Ascending aorta (tissue), 2 donors: ENCODE measurements around the gene GAB2. TPM values are rescaled to one million over a fixed set of nuclear protein-coding genes. Genes with fewer than 3 reads are reported as not detected.

ENCODE experiments used
- DNase-seq, 2 donors: peaks; one replicate each; pipeline ENCODE4 v3.0.0-alpha.2; 2019; ENCODE audit warnings: low spot score in 2 of 2
- H3K27ac ChIP-seq, 2 donors: fragments of 200-600 bp; sonication (generic); one replicate each; pipeline ENCODE4 v1.5.1; 2016 to 2017; ENCODE audit warnings: mild to moderate bottlenecking in 1 of 2
- H3K27me3 ChIP-seq: fragments of 200-600 bp; sonication (generic); one replicate; pipeline ENCODE4 v1.5.1; 2017
- H3K36me3 ChIP-seq, 2 donors: fragments of 200-600 bp; sonication (generic); one replicate each; pipeline ENCODE4 v1.5.1; 2016
- H3K4me1 ChIP-seq, 2 donors: fragments of 200-600 bp; sonication (generic); one replicate each; pipeline ENCODE4 v1.5.1; 2016 to 2017; ENCODE audit warnings: mild to moderate bottlenecking in 1 of 2
- H3K4me3 ChIP-seq, 2 donors: fragments of 200-600 bp; sonication (generic); one replicate each; pipeline ENCODE4 v1.5.1; 2016 to 2017; ENCODE audit warnings: mild to moderate bottlenecking in 1 of 2
- H3K9me3 ChIP-seq, 2 donors: fragments of 200-600 bp; sonication (generic); one replicate each; pipeline ENCODE4 v1.5.1; 2016
- intact Hi-C: fragments of 100-400 bp; cut with DNase I; formaldehyde crosslinking; loops from one replicate; pipeline ENCODE4 v1.15.1; 2023
- total RNA-seq: library from RNA; depleted of rRNA; stranded (reverse); fragments of >200 nt; gene quantifications from one replicate; pipeline ENCODE4 v1.1.0, GENCODE V29; 2016
- TF ChIP-seq, protein P1 (sequence below), 3 experiments: fragments of 200-600 bp in 2 of 3; fragments of 450-650 bp in 1 of 3; sonication (generic) in 2 of 3; IDR thresholded peaks; one replicate each; pipeline ENCODE4 v1.5.1; 2016 to 2019; ENCODE audit warnings: antibody characterized with exemption in 3 of 3, mild to moderate bottlenecking in 1 of 3, moderate library complexity in 1 of 3

Gene GAB2
- total RNA-seq, 1 donor from 2014 or later: 21.6 TPM

DNA sequence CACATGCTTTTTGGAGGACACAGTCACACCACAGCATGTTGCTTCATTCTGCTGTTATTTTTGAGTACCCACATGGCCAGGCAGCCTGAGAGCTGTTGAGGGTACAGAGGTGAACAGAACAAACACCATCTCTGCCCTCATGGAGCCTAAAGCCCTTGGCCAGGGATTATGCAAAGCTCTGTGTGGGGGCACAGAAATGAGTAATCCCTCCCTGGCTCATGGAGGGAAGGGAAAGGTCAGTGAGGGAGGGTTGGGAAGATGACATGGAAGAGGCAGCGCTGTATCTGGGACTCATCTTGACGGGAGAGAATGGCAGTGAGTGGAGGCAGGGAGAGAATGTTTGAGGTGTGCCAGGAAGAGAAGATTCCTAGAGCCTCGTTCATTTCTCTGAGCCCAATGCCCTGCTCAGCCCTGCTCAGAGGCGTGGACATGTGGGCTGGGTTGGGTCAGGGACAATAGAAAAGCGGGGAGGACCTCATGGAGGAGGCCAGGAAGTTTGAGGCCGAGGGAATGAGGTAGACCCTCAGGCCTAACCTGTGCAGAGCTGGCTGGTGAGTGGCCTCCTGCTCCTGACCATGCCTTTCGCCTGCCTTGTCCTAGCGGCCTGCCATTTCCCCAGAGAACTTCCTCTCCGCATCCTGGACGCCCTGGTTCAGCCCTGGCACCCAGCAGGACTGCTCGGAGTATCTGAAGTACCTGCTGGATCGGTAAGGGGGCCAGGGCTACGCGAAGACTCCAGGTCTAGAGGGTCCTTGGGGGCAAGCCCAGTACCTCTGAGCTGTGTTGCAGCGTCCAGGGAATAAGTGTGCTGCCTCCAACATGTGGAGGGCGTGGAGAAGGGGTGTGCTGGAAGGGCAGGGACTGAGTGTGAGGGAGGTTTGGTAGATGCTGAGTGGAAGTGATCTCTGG is 209.1 kb downstream of the GAB2 start:
- intact Hi-C loops: no loop called here
- no peak for DNase-seq
- H3K9me3 ChIP-seq: no peaks in the 10 kb centered on the region
- peaks cover 52 to 72% of the 10 kb centered on the region in 2 donors for H3K36me3 ChIP-seq
- peak overlapping the region in 1 of 2 donors; percentile 34 for H3K27ac ChIP-seq
- H3K27me3 ChIP-seq: no peaks in the 10 kb centered on the region
- H3K4me3 ChIP-seq: no peak overlapping the region
- TF ChIP-seq, protein P1, sequence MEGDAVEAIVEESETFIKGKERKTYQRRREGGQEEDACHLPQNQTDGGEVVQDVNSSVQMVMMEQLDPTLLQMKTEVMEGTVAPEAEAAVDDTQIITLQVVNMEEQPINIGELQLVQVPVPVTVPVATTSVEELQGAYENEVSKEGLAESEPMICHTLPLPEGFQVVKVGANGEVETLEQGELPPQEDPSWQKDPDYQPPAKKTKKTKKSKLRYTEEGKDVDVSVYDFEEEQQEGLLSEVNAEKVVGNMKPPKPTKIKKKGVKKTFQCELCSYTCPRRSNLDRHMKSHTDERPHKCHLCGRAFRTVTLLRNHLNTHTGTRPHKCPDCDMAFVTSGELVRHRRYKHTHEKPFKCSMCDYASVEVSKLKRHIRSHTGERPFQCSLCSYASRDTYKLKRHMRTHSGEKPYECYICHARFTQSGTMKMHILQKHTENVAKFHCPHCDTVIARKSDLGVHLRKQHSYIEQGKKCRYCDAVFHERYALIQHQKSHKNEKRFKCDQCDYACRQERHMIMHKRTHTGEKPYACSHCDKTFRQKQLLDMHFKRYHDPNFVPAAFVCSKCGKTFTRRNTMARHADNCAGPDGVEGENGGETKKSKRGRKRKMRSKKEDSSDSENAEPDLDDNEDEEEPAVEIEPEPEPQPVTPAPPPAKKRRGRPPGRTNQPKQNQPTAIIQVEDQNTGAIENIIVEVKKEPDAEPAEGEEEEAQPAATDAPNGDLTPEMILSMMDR (IDR thresholded peaks at IDR 0.05): no peak
- no peaks in the 10 kb centered on the region for H3K4me1 ChIP-seq

DNA sequence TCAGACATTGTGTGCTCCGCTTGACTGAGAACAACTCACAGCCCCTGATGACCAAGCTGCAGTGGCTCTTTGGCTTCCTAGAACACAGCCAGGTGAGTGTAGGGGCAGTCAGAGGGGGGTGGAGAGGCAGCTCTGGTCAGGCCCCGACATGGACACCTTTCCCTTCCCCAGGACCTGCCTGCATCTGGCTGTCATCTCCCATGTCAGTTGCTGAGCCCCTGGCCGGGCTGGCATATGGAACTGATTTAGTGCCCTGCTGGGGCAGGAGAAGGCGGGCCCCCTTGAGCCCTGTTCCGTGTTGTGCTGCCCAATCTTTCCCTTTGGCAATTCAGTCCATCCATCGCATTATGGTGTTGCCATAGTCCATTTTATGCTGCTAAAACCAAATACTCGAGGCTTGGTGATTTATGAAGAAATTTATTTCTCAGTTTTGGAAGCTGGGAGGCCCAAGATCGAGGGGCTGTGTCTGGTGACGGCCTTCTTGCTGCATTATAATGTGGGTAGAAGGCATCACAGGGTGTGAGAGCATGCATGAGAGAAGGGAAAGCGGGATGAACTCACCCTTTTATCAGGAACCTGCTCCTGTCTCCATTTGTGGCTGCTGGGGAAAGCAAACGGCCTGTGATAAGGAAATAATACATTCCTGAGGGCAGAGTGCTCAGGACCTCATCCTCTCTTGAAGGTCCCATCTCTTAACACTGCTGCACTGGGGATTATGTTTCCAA is 209.9 kb downstream of the GAB2 start:
- peaks cover 52 to 76% of the 10 kb centered on the region in 2 donors for H3K36me3 ChIP-seq
- no peaks in the 10 kb centered on the region for H3K9me3 ChIP-seq
- TF ChIP-seq, protein P1 (IDR thresholded peaks at IDR 0.05): no peak
- no peaks in the 10 kb centered on the region for H3K27me3 ChIP-seq
- H3K4me3 ChIP-seq: no peak overlapping the region
- H3K27ac ChIP-seq: peak overlapping the region; percentile 6 to 34
- no peak for DNase-seq
- H3K4me1 ChIP-seq: no peaks in the 10 kb centered on the region
- intact Hi-C loops: no loop called here

DNA sequence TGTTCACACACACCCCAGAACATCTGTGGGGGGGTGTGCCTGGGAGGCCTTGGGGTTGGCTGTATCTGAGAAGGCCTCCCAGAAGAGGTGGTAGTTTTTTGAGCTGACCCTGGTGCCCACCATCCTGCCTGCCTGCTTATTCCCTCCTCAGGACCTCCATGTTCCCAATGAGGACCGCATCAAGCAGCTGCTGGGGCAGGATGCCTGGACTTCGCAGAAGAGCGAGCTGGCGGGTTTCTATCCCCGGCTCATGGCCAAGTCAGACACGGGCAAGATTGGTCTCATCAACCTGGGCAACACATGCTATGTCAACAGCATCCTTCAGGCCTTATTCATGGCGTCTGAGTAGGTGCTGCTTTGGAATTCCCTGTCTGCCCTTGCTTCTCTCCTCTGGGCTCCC is 211.9 kb downstream of the GAB2 start:
- Histone ChIP-seq H3K4me3 (no peak overlapping the region), H3K4me1 (no peaks in the 10 kb centered on the region), H3K9me3 (no peaks in the 10 kb centered on the region), H3K27ac (peak overlapping the region; percentile 6 to 34), H3K36me3 (peaks cover 52 to 84% of the 10 kb centered on the region in 2 donors), H3K27me3 (no peaks in the 10 kb centered on the region)
- intact Hi-C loops: no loop called here
- DNase-seq: no peak
- TF ChIP-seq, protein P1 (IDR thresholded peaks at IDR 0.05): no peak

DNA sequence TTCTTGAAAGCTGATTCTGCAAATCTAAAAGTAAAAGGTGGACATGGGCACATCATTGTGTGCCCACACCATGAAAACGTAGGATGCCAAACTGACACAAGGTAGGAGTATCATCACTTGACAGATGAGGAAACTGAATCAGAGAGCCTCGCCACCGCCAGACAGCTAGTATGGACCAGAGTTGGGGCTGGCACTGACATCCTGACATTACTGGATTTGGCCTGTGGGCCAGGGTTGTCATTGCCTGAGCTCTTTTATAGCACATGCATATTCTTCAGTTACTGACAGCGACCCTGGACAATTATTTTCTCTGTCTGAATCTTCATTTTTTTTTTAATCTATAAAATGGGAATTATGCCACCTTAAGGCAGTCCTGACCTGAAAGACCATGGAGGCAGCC is 212.4 kb downstream of the GAB2 start:
- intact Hi-C loops: no loop called here
- Histone ChIP-seq H3K36me3 (peaks cover 52 to 84% of the 10 kb centered on the region in 2 donors), H3K4me3 (no peak overlapping the region), H3K4me1 (no peaks in the 10 kb centered on the region), H3K27ac (peak overlapping the region in 1 of 2 donors; percentile 6), H3K27me3 (no peaks in the 10 kb centered on the region), H3K9me3 (no peaks in the 10 kb centered on the region)
- TF ChIP-seq, protein P1 (IDR thresholded peaks at IDR 0.05): no peak
- DNase-seq: no peak

DNA sequence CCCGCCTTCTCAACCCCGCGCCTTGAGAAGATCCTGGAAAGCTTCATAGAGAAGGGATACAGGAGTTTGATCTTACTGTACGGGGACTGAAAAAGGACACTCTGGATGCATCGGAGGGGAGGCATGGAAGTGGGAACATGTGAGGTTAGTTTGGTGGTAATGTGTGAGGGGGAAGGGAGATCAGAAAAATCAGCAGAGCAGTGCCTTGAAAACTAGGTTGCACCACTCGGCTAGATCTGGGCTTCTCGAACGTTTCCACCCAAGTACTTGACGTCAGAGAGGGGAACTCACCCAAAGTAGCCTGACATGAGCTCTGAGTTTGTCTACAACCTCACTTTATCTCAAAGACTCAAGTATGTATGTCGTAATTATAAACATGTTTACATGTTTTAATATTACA is 214.4 kb downstream of the GAB2 start:
- intact Hi-C loops: no loop called here
- H3K9me3 ChIP-seq: no peaks in the 10 kb centered on the region
- no peak for DNase-seq
- no peaks in the 10 kb centered on the region for H3K27me3 ChIP-seq
- H3K4me1 ChIP-seq: no peaks in the 10 kb centered on the region
- H3K36me3 ChIP-seq: peaks cover 43 to 84% of the 10 kb centered on the region in 2 donors
- peak overlapping the region in 1 of 2 donors; percentile 10 for H3K27ac ChIP-seq
- TF ChIP-seq, protein P1 (IDR thresholded peaks at IDR 0.05): no peak
- H3K4me3 ChIP-seq: no peak overlapping the region
